Cardiac fibroblast (primary cell): ENCODE results near the gene MFN2.

ENCODE experiments used
- DNase-seq, 2 donors: peaks; one replicate each; pipeline versions ENCODE4 v3.0.0 to v3.0.0-alpha.2; 2010; ENCODE audit warnings: low read depth in 2 of 2
- H3K4me3 ChIP-seq, 2 donors: replicated peaks in 1 of 2; 1 replicate in 1 of 2; 2 replicates in 1 of 2; pipeline ENCODE4 v1.5.1; 2011; ENCODE audit warnings: low read depth in 2 of 2, low read length in 2 of 2, mild to moderate bottlenecking in 2 of 2, moderate library complexity in 1 of 2
- TF ChIP-seq, protein P1 (sequence below): IDR thresholded peaks from one replicate; pipeline ENCODE4 v1.5.1; 2011; ENCODE audit warnings: low read depth, mild to moderate bottlenecking, low read length, inconsistent platforms

Gene MFN2

DNA sequence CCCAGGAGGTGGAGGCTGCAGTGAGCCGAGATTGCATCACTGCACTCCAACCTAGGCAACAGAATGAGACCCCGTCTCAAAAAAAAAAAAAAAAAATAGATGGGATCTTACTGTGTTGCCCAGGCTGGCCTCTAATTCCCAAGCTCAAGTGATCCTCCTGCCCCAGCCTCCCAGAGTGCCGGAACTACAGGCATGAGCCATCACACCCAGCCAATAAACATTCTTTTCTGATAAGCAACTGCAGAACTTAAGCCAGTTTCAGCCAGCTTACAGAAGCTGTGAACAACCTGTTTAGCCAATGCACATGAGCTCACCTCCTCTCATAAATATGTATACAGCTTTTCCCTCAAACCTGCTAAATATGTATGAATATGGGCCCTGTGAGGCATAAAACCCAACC lies 35.9 kb downstream of the MFN2 start:
- DNase-seq = no peak
- H3K4me3 ChIP-seq = no peak overlapping the region

DNA sequence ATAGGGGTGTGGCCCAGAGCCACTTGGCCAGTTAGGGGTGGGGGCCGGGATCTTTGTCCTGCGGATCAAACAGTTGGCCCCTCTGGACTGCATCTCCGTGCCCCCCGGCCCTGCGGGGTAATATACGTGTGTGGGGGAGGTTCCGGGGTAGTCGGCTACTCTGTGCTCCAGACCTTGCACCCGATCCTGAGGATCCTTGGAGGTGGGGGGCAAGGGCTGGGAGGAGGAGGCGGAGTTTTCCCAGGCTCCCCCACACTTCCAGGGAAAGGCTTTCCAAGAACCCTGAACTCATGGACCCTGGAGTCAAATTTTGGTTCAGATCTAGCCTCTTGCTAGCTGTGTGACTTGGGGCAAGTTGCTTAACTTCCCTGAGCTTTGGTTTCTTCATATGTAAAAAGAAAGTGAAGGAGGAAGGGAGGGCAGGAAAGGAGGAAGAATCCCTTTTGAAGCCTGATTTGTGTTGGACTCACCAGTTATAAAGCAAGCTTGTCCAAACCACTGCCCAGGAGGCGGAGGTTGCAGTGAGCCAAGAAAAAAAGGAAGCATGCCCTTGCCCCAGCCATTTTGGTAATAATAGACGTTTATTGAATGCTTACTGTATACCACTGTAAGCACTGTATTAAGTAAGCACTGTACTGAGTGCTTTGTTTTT lies 39.7 kb downstream of the MFN2 start:
- TF ChIP-seq, protein P1, sequence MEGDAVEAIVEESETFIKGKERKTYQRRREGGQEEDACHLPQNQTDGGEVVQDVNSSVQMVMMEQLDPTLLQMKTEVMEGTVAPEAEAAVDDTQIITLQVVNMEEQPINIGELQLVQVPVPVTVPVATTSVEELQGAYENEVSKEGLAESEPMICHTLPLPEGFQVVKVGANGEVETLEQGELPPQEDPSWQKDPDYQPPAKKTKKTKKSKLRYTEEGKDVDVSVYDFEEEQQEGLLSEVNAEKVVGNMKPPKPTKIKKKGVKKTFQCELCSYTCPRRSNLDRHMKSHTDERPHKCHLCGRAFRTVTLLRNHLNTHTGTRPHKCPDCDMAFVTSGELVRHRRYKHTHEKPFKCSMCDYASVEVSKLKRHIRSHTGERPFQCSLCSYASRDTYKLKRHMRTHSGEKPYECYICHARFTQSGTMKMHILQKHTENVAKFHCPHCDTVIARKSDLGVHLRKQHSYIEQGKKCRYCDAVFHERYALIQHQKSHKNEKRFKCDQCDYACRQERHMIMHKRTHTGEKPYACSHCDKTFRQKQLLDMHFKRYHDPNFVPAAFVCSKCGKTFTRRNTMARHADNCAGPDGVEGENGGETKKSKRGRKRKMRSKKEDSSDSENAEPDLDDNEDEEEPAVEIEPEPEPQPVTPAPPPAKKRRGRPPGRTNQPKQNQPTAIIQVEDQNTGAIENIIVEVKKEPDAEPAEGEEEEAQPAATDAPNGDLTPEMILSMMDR = no peak
- DNase-seq = peak; percentile 29 to 45
- H3K4me3 ChIP-seq = peak overlapping the region; percentile 91 to 94

More for the DNA sequence above, 35.9 kb downstream of the MFN2 start:
- TF ChIP-seq, protein P1 = no peak

DNA sequence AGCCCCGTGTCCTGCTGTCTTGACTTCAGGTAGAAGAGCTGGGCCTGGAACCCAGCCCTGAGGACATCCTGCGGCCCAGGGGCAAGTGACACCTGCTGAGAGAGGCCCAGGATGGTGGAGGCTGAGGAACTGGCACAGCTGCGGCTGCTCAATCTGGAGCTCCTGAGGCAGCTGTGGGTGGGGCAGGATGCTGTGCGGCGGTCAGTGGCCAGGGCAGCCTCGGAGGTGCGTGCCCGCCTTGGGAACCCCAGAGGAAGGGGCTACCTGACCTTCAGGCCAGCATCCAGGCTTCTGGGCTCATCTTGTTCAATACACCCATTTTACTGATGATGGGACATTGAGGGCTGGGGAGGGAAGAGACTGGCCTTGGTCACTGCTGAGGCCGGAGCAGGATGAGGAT lies 41.4 kb downstream of the MFN2 start:
- H3K4me3 ChIP-seq = no peak overlapping the region
- no peak for DNase-seq
- TF ChIP-seq, protein P1 = no peak

DNA sequence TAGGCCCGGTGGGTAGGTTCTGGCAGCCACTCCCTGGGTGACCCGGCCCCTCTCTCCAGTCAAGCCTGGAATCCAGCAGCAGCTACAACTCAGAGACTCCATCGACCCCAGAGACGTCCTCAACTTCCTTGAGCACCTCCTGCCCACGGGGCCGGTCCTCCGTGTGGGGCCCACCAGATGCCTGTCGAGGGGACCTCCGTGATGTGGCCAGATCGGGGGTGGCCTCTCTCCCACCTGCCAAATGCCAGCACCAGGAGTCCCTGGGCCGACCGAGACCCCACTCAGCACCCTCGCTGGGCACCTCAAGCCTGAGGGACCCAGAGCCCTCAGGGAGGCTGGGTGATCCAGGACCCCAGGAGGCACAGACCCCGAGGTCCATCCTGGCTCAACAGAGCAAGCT lies 41.8 kb downstream of the MFN2 start:
- no peak for DNase-seq
- TF ChIP-seq, protein P1 = no peak
- no peak overlapping the region for H3K4me3 ChIP-seq

DNA sequence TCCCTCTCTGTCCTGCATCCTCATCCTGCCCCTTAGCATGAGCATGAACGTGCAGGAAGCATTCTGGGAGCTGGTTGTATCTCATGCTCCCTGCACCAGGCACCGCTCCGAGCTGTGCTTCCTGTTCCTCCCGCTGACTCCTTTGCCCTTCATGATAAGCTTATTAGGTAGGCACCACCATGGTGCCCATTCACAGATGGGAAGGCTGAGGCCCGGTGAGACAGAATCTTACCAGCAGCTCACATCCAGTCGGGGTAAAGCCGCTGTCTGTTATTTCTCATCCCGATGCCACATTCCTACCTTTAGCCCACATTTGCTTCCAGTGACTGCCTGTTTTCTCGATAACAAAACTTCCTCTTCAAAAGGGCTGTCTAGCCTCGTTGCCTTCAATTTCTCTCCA lies 46.3 kb downstream of the MFN2 start:
- H3K4me3 ChIP-seq = no peak overlapping the region
- no peak for DNase-seq
- TF ChIP-seq, protein P1 = no peak

DNA sequence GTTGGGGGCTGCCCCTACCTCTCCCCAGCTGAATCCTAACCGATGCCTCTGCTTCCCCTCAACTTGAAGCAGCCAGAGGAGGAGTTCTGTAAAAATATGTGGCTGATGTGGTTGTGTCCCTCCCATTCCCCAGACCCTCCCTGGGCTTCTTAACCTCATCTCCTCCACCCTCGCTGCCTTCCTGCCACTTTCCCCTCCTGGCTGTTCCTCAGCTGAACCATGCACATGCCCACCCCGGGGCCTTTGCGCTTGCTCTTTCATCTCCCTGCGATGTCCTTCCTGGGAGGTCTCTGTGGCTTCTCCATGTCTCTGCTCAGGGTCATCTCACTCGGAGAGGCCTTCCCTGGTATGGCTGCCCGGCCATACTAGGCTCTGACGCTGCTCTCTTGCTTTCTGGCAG lies 48.0 kb downstream of the MFN2 start:
- no peak overlapping the region for H3K4me3 ChIP-seq
- TF ChIP-seq, protein P1 = no peak

More for the DNA sequence above, 48.0 kb downstream of the MFN2 start:
- DNase-seq = no peak
